Activated CD8-positive, alpha-beta memory T cell treated with anti-CD3 and anti-CD28 coated beads, Interleukin-2, amount 50 U/mL, for 1 hour (primary cell): Measurements from ENCODE around the gene CFDP1.

Experiments
- DNase-seq: peaks from one replicate; pipeline ENCODE4 v3.0.0-alpha.2; 2020; ENCODE audit errors: extremely low read depth

The CFDP1 gene

DNA sequence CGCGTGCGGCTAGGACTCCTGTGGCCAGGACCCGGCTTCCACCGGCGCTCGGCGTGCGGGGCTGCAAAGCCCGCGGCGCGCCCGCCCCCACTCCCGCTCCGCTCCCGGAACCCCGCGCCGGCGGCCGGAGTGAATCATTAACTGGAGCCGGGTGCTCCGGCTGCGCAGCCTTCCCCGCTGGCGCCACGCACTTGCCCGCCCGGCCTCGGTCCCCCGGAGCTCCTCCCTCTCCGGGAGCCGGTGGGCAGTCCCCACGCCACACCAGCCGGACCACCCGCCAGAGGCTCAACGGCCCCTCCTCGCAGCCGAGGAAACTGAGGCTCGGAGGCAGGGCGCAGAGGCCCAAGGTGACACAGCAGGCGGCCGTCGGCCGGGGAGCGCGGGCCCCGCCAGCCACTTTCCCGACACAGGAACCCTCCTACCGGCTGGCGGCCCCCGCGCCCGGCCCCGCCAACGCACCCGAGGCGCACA, 182.5 kb downstream of the CFDP1 start:
- DNase-seq, result no peak

DNA sequence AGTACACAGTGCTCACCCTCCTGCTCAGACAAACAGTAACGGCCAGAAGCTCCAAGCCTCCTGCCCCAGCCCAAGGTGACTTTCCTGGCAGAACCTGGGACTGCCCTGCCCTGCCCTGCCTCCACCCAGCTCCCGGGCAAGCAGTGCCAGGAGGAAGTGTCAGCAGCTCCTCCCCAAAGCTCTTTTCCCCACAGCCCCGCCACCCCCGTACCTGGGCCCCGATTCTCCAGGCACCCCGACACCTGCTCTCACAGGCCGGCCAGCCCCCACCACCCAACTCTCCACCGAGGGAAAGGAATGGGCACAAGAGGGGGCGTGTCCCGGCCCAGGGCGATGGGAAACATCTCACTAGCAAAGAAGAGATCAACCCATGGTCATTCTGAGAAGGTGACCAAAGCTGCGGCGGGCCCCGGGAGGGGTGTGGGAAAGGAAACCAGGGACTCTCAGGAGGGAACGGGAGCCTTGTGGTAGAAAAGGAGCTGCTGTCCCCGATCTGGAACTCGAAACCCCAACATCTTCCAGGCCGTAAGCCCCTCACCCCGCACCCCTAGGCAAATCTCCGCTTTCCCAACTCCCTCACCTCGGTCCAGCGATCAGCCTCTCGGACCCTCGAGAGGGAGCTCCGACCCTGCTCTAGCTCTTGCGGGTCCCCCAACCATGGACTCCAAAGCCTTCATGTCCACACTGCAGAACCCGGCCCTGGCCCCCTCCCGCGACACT, 183.1 kb downstream of the CFDP1 start:
- no peak for DNase-seq

DNA sequence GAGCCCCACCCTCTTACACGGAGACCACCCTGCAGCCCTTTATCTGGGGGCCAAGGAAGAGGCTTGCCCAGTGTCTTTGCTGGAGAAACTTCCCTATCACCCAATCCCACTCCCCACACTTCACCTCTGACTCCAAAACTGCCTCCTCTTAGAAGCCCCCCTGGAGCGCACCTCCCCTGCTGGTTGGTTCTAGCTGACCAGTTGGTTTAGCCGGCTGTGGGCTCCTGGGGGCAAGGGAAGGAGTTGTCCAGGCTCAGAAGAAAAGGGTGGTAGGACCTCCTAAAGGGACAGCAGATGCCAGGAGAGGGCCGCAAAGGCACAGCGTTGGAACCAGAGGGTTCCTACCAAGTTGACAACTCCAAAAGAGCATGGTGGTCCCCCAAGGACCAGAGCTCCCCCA, 183.9 kb downstream of the CFDP1 start:
- no peak for DNase-seq

DNA sequence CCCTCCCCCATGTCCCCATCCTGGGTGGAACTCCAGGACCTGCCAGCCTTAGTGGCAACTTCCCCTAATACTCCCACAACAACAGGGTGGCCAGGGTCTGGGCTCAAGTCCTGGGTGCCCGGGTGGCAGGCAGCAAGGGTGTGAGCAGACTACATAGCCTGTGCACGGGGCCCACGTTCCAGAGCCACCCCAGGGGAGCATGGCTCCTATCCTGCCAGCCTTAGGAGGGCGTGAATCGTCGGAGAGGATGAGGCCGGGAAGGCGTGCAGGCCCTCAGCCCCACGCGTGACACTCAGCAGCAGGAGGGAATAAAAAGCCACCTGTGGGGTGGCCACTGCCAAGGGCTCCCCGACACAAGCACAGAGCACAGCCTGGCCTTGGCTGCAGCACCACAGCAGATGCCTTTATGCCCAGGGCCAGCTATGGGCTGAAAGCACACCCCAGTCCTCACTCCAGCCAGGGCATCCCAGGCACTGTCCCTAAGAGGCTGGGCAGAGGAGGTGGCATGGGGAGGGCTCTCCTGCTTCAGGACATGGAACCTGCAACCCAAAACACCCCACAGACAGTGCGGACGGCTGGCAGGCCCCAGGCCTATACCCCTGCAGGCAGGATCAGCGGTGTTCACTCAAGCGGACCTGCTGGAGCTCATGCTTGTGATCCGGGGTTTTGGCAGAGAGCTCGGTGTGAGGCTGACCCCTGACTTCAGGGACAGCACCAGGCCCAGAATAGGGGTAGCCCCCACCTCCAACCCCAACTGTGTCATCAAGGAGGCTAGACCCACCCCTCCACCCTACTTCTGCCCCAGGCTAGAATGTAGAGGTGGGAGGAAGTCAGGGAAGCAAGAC, 184.5 kb downstream of the CFDP1 start:
- no peak for DNase-seq

DNA sequence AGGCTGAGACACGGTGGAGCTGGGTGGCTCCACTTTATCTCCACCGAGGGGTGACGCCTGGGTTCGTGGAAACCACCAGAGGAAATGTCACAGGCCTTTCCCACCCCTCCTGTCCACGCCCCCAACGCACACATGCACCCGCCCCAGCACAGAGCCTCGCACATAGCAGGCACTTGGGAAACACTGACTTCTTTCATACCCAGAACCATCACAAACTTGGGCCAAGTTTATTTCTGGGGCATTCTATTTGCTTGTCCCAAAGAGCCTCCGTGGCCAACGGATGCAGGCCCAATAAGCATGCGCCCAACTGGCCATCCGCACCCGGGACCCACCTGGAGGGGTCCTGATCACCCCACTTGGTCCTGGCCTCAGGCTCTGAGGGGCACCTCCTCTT, 185.2 kb downstream of the CFDP1 start:
- no peak for DNase-seq

DNA sequence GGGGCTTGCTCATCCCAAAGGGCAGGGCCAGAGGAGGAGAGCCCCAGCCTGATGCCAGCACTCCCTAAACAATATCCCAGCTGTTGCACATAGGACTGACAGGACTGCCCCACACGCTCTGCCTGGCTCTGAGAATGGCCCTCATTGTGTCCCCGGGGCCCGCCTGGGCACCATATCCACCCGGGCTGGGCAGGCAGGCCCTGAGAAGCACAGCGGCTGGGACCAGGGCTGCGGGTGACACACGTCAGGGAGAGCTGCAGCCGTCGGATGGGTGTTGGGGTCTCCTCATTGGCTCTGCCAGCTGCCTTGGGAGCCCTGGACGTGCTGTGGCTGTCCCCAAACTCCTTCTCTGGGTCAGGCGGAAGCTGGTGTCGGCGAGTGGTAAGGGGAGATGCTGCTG, 186.1 kb downstream of the CFDP1 start:
- DNase-seq, result no peak

DNA sequence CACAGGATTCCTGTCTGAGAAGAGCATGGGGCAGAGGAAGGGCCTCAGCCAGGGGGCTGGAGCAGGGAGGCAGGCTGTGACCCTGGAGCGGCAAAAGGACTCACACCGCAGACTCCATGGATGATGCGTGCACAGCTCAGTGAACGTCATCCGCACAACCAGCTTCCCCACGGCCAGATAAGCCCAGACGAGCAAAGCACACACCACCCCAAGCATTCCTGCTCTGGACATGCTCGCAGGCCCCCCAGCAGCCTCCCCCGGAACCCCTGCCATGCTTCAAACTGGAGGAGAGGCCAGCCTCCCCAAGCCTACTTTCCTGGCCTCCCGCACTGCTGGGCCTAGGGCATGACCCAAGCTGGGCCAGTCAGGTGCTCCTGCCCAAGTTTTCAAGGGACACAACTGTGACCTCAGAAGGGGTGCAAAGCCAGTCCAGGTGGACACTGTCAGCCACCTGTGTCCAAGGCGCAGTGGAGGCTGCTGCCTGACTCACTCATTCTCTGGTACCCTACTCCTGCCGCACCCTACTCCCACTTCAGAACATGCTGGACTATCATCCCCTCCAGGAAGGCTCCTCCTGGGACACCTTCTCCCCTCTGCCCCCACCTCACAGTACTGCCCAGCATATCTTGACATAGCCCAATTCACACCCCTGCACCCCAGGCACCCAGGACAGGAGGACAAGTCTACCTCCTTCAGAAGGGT, 186.6 kb downstream of the CFDP1 start:
- no peak for DNase-seq

DNA sequence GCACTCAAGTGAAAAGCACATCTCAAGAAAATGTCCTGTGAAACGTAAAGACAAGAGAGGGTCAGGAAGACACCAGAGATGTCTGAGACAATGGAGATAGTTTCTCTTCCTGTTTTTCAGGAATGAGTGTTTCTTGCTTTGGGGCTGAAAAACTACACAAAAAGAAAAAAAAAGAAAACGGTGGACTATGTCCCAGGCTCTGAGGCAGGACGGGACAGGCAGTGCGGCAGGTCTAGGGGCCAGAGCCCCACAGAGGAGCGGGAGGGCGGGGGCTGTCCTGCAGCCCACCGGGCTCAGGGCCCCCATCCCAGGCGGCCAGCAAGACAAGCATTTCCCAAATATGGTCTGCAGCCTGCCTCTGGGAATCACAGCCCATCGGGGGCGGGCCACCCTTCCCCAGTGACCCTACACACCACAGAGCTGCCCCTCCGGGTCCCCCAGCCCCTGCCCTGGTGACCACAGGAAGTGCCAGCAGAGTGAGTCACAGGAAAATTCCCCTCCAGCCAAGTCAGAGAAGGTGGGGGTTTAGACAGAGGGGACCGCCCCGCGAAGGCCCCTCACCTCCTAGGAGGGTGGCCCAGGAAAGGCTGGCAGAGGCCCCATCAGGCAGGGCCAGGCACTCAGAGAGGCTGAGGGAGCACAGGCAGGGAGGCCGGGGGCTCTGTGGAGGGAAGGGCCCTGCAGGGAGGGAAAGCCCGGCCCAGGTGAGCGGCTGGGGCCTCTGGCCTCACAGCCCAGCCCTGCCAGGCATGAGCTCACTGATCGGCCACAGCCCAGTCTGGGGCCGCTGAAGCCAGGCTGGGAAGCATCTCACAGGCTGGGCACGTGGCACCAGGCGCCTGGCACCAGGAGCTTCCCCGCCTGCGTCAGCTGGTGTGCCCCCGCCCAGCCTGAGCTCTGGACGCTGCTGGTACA, 188.2 kb downstream of the CFDP1 start:
- DNase-seq, result no peak

DNA sequence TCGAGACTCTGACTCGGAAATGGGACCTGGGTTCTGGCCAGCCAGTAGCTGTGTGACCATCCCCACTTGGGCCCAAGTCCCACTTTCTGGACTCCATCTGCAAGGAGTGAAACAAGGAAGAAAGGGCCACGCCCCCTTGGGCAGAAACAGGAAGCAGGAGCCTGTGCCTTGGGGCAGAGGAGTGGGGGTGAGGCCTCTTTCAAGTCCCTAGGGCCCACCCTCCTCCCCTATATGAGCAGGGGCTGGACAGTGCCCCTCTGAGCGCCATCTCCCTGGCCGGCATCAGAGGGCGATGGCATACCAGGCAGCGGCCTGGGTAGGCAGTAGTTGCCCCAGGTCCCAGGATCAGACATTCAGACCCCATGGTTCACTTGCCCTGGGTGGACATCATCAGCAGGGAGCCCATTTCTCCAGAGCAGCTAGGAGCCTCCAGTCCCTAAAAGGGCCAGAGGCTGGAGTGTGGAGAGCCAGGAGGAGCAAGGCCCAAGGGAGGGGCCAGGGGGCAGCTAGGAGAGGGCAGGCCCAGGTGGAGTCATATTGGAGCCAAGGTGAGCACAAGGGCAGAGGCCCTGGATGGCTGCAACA, 189.0 kb downstream of the CFDP1 start:
- DNase-seq, result no peak
